Uterus (tissue), 4 donors: Measurements from ENCODE around the gene BRCA2. TPM values are rescaled to one million over a fixed set of nuclear protein-coding genes. Genes with fewer than 3 reads are reported as not detected.
A peak's percentile ranks its signal among the peaks of the same experiment; 100 is the strongest.

Source experiments
- DNase-seq, 2 donors: peaks; one replicate each; pipeline ENCODE4 v3.0.0-alpha.2; 2019 to 2020
- H3K27ac ChIP-seq, 2 donors: fragments of 200-600 bp; sonication (generic); 1 replicate in 1 of 2; 2 replicates in 1 of 2; pipeline ENCODE4 v1.5.1; 2016 to 2018
- H3K27me3 ChIP-seq, 2 donors: fragments of 200-600 bp; sonication (generic); one replicate each; pipeline ENCODE4 v1.5.1; 2018 to 2019; ENCODE audit warnings: control low read depth in 1 of 2
- H3K36me3 ChIP-seq, 2 donors: fragments of 200-600 bp; sonication (generic); one replicate each; pipeline ENCODE4 v1.5.1; 2019; ENCODE audit warnings: control low read depth in 1 of 2
- H3K4me1 ChIP-seq, 2 donors: fragments of 200-600 bp; sonication (generic); one replicate each; pipeline ENCODE4 v1.5.1; 2018 to 2019; ENCODE audit warnings: control low read depth in 1 of 2
- H3K4me3 ChIP-seq, 2 donors: fragments of 200-600 bp; sonication (generic); 1 replicate in 1 of 2; 2 replicates in 1 of 2; pipeline ENCODE4 v1.5.1; 2018 to 2019; ENCODE audit warnings: mild to moderate bottlenecking in 1 of 2
- H3K9me3 ChIP-seq, 2 donors: fragments of 200-600 bp; sonication (generic); one replicate each; pipeline ENCODE4 v1.5.1; 2019; ENCODE audit warnings: control low read depth in 1 of 2
- POLR2A ChIP-seq, 2 donors: fragments of 450-650 bp; IDR thresholded peaks; one replicate each; pipeline ENCODE4 v1.6.1; 2016; ENCODE audit warnings: antibody characterized with exemption in 2 of 2, mild to moderate bottlenecking in 1 of 2, moderate library complexity in 1 of 2
- intact Hi-C: fragments of 100-400 bp; cut with DNase I; formaldehyde crosslinking; loops from one replicate; pipeline ENCODE4 v1.15.1; 2023; ENCODE audit warnings: low total_unique reads
- total RNA-seq, 4 donors: library from RNA; depleted of rRNA in 3 of 4; stranded (reverse); fragments of >200 nt in 3 of 4; gene quantifications; one replicate each; pipeline versions ENCODE4 v1.1.0 to v1.2.4, GENCODE V29; 2014 to 2023
- TF ChIP-seq, protein P1 (sequence below), 4 experiments: fragments of 200-600 bp in 2 of 4; fragments of 450-650 bp in 2 of 4; sonication (generic) in 2 of 4; IDR thresholded peaks; one replicate each; pipeline ENCODE4 v1.5.1; 2016 to 2019; ENCODE audit warnings: antibody characterized with exemption in 4 of 4, mild to moderate bottlenecking in 2 of 4, moderate library complexity in 1 of 4
- donor health status: DM: yes; HTN: yes; CAD: no.

BRCA2 gene
- total RNA-seq, 4 donors from 2014 or later: 0.26 to 11.5 (median 0.89) TPM

DNA sequence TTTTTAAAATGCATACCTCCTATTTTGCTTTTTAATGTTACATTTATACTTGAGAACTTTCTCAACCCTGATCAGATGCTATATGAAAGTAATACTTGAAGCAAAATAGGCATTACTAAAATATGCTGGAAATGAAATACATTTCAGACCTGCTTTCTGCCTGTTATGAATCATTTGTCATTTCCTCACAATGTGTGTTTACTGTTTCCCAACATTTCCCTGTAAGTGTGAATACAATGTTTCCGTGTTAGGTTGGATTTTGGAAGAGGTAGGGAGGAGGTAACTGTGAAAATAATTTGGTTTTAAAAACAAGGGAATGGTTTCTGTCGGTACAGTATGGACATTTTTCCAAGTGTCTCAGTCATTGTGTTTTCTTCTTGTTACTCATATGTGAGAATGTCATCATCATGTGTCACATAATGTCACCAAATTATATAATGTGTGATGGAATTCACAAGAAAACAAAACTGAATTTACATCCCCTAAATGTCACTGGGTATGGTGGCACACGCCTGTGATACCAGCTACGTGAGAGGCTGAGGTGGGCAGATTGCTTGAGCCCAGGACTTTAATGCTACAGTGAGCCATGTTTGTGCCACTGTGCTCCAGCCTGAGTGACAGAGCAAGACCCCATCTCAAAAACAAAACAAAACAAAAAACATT, 43.2 kb upstream of the BRCA2 start:
- Histone ChIP-seq H3K36me3 (no peaks in the 10 kb centered on the region), H3K4me1 (no peaks in the 10 kb centered on the region), H3K9me3 (no peaks in the 10 kb centered on the region), H3K4me3 (no peak overlapping the region), H3K27ac (peak overlapping the region in 1 of 2 donors; percentile 38), H3K27me3 (no peaks in the 10 kb centered on the region)
- no peak for TF ChIP-seq POLR2A (IDR thresholded peaks at IDR 0.05)
- TF ChIP-seq, protein P1, sequence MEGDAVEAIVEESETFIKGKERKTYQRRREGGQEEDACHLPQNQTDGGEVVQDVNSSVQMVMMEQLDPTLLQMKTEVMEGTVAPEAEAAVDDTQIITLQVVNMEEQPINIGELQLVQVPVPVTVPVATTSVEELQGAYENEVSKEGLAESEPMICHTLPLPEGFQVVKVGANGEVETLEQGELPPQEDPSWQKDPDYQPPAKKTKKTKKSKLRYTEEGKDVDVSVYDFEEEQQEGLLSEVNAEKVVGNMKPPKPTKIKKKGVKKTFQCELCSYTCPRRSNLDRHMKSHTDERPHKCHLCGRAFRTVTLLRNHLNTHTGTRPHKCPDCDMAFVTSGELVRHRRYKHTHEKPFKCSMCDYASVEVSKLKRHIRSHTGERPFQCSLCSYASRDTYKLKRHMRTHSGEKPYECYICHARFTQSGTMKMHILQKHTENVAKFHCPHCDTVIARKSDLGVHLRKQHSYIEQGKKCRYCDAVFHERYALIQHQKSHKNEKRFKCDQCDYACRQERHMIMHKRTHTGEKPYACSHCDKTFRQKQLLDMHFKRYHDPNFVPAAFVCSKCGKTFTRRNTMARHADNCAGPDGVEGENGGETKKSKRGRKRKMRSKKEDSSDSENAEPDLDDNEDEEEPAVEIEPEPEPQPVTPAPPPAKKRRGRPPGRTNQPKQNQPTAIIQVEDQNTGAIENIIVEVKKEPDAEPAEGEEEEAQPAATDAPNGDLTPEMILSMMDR (IDR thresholded peaks at IDR 0.05): no peak
- intact Hi-C loops: no loop called here
- no peak for DNase-seq

DNA sequence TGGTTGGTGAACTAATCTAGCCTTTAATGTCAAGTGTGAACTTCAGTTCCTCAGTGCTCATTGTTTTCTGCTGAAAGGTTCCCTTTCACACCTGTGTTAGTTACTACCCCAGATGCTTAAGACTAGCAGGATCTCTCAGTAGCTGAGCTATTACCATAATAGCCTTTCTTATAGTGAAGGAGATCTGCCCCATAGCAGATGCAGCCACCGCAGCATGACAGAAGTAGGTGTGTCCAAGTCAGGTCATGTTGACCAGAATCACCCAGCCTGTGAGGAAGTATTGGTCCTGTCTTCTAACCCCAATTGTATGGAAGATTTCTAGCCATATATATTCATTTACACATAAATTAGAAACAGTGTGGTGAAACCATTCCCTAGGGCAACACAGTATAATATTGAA, 37.5 kb upstream of the BRCA2 start:
- no peak for TF ChIP-seq POLR2A (IDR thresholded peaks at IDR 0.05)
- TF ChIP-seq, protein P1 (IDR thresholded peaks at IDR 0.05): no peak
- Histone ChIP-seq H3K27ac (no peak overlapping the region), H3K4me1 (no peaks in the 10 kb centered on the region), H3K36me3 (no peaks in the 10 kb centered on the region), H3K4me3 (no peak overlapping the region), H3K9me3 (no peaks in the 10 kb centered on the region), H3K27me3 (no peaks in the 10 kb centered on the region)
- no peak for DNase-seq
- intact Hi-C loops: no loop called here

DNA sequence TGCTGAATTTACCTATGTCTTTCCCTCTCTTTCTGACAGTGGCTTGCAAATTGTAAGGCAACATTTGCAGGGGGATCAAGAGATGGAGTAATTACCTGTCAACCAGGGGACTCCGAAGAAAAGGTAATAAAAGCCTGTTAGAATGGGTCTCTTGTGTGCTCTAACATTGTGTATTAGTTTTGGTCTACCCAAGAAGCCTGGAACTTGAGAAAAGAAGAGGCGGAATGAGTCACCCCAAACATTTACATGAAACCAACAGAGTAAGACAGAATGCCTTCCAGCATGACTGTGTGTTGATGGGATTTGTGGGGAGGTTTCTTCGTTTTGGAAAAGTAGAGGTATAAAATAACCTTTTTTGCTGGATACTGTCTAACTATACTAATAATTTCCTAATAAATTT, 36.9 kb upstream of the BRCA2 start:
- H3K27me3 ChIP-seq: no peaks in the 10 kb centered on the region
- DNase-seq: no peak
- no peaks in the 10 kb centered on the region for H3K9me3 ChIP-seq
- intact Hi-C loops: no loop called here
- H3K4me3 ChIP-seq: no peak overlapping the region
- H3K27ac ChIP-seq: no peak overlapping the region
- H3K4me1 ChIP-seq: no peaks in the 10 kb centered on the region
- no peaks in the 10 kb centered on the region for H3K36me3 ChIP-seq
- no peak for TF ChIP-seq POLR2A (IDR thresholded peaks at IDR 0.05)
- TF ChIP-seq, protein P1 (IDR thresholded peaks at IDR 0.05): no peak

DNA sequence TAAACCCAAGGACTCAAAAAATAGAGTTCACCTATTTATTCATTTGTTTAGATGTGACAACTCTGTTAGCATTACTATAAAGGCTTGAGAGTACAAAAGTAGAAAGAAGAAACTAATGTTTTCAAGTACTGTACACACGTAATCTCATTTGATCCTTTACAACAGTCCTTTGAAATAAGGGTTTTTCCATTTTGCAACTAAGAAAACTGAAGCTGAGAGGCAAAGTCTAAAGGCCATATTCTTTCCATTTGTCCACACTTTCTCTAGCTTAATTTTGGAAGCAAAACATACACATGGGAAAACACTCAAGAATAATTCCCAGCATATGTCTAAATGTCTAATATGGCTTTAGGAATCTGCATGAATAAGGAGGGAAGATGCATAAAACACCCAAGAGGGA, 34.2 kb upstream of the BRCA2 start:
- H3K4me3 ChIP-seq: no peak overlapping the region
- no peaks in the 10 kb centered on the region for H3K4me1 ChIP-seq
- no peaks in the 10 kb centered on the region for H3K9me3 ChIP-seq
- no peaks in the 10 kb centered on the region for H3K36me3 ChIP-seq
- intact Hi-C loops: no loop called here
- no peak for DNase-seq
- no peak overlapping the region for H3K27ac ChIP-seq
- H3K27me3 ChIP-seq: no peaks in the 10 kb centered on the region
- TF ChIP-seq POLR2A (IDR thresholded peaks at IDR 0.05): no peak
- TF ChIP-seq, protein P1 (IDR thresholded peaks at IDR 0.05): no peak

DNA sequence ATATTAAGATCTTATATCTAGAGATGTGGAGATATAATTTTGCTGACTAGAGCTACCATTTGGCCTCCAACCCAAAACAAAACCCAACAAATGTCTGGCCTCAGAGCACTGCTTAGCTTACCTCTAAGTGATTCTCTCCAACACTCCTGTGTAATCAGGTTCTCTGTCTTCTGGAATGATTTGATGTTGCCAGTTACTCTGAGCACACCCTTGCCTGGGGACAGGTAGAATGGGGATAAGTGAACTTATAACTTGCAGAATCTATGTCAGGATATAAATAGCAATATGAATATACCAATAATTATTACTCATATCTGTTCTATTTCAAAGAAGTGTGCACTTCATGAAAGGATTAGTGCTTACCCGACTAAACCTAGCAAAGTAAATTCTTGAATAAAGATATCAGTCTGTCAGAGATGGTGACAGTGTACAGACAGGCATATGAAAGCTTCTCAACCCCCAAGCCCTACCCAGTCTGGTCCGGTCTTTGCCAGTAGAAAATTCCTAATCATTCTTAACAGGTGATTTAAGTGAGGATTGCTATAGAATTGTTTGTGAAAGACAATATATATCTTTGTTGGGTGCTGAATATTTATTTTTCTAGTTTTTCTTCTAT, 33.1 kb upstream of the BRCA2 start:
- H3K4me3 ChIP-seq: no peak overlapping the region
- H3K9me3 ChIP-seq: no peaks in the 10 kb centered on the region
- H3K36me3 ChIP-seq: no peaks in the 10 kb centered on the region
- intact Hi-C loops: no loop called here
- DNase-seq: no peak
- H3K27ac ChIP-seq: no peak overlapping the region
- H3K27me3 ChIP-seq: no peaks in the 10 kb centered on the region
- H3K4me1 ChIP-seq: no peaks in the 10 kb centered on the region
- TF ChIP-seq, protein P1 (IDR thresholded peaks at IDR 0.05): no peak
- TF ChIP-seq POLR2A (IDR thresholded peaks at IDR 0.05): no peak
